ENCODE data around the gene USP19. TPM values are rescaled to one million over a fixed set of nuclear protein-coding genes. Genes with fewer than 3 reads are reported as not detected.

Gene USP19
- total and polyA plus RNA-seq, 10 donors, result 14.1 to 108 (median 62.2) TPM

GRCh38 chr3:49164983-49165720 lies 44.5 kb upstream of the USP19 start:
- Histone ChIP-seq H3K4me1 (peaks cover 9 to 57% (median 32%) of the 10 kb centered on the region in 6 donors), H3K36me3 (peaks cover 0 to 42% (median 29%) of the 10 kb centered on the region in 6 donors), H3K27me3 (replicated peaks in 1 of 7) (no peaks in the 10 kb centered on the region), H3K9me3 (no peaks in the 10 kb centered on the region), H3K4me3 (peak overlapping the region; percentile 74 to 98 (median 88)), H3K27ac (peak overlapping the region; percentile 82 to 95 (median 91))
- no peak for DNase-seq
- WGBS, 5 donors, result 36 to 57% (median 46%) methylated on average over 6 of the region's 6 CpGs
- intact Hi-C loops (cut with DNase I; ENCODE audit: low total_unique reads), result no loop called here
- TF ChIP-seq POLR2AphosphoS5 (IDR thresholded peaks at IDR 0.05), result no peak

- no peaks in the 10 kb centered on the region for H3K9me3 ChIP-seq
- H3K27ac ChIP-seq, result no peak overlapping the region
- H3K36me3 ChIP-seq, result peaks cover 0 to 42% (median 29%) of the 10 kb centered on the region in 6 donors
- intact Hi-C loops (cut with DNase I; ENCODE audit: low total_unique reads), result no loop called here
- H3K27me3 ChIP-seq (replicated peaks in 1 of 7), result no peaks in the 10 kb centered on the region
- 93 to 98% (median 96%) methylated on average over 8 of the region's 8 CpGs for WGBS, 5 donors
- no peak overlapping the region for H3K4me3 ChIP-seq
- TF ChIP-seq POLR2A (IDR thresholded peaks at IDR 0.05) (no peak), POLR2AphosphoS5 (IDR thresholded peaks at IDR 0.05) (no peak), CTCF (IDR thresholded peaks at IDR 0.05 in 8 of 11, conservative IDR thresholded peaks at IDR 0.05 in 3 of 11) (no peak)
- no peak for DNase-seq
- H3K4me1 ChIP-seq, result peaks cover 9 to 55% (median 32%) of the 10 kb centered on the region in 6 donors
Measured at GRCh38 chr3:49163609-49164008, 43.0 kb upstream of the USP19 start.

- DNase-seq, result no peak
- H3K36me3 ChIP-seq, result peaks cover 0 to 42% (median 29%) of the 10 kb centered on the region in 6 donors
- intact Hi-C loops (cut with DNase I; ENCODE audit: low total_unique reads), result no loop called here
- WGBS, 5 donors, result 85 to 96% (median 92%) methylated on average over 15 to 21 of the region's 21 CpGs
- H3K27ac ChIP-seq, result peak overlapping the region in 1 of 8 donors; percentile 14
- no peak overlapping the region for H3K4me3 ChIP-seq
- peaks cover 9 to 55% (median 32%) of the 10 kb centered on the region in 6 donors for H3K4me1 ChIP-seq
- TF ChIP-seq POLR2A (IDR thresholded peaks at IDR 0.05) (no peak), POLR2AphosphoS5 (IDR thresholded peaks at IDR 0.05) (peak in 2 of 3 donors; percentile 43 to 48)
- H3K9me3 ChIP-seq, result no peaks in the 10 kb centered on the region
- no peaks in the 10 kb centered on the region for H3K27me3 ChIP-seq (replicated peaks in 1 of 7)
Measured at GRCh38 chr3:49162751-49163419, 42.3 kb upstream of the USP19 start.

- Histone ChIP-seq H3K27ac (no peak overlapping the region), H3K4me3 (no peak overlapping the region), H3K36me3 (peaks cover 0 to 42% (median 29%) of the 10 kb centered on the region in 6 donors), H3K27me3 (replicated peaks in 1 of 7) (no peaks in the 10 kb centered on the region), H3K9me3 (no peaks in the 10 kb centered on the region), H3K4me1 (peaks cover 9 to 55% (median 32%) of the 10 kb centered on the region in 6 donors)
- DNase-seq, result no peak
- TF ChIP-seq POLR2A (IDR thresholded peaks at IDR 0.05), result no peak
- no peak for TF ChIP-seq POLR2AphosphoS5 (IDR thresholded peaks at IDR 0.05)
- no peak for TF ChIP-seq CTCF (IDR thresholded peaks at IDR 0.05 in 8 of 11, conservative IDR thresholded peaks at IDR 0.05 in 3 of 11)
- intact Hi-C loops (cut with DNase I; ENCODE audit: low total_unique reads), result no loop called here
- 53 to 65% (median 60%) methylated on average over 3 of the region's 3 CpGs for WGBS, 5 donors
Measured at GRCh38 chr3:49161808-49162530, 41.3 kb upstream of the USP19 start.
